Adrenal gland (tissue), 5 donors: Measurements from ENCODE around the gene DDRGK1.
"Not testable (repeated sequence)": the region's sequence is repeated elsewhere in the genome, so short reads cannot be mapped to it uniquely, and the experiment has no call there.

Source experiments
- CTCF ChIP-seq, 6 experiments: fragments of 450-650 bp in 4 of 6; fragments of 200-600 bp in 2 of 6; sonication (generic) in 1 of 6; IDR thresholded peaks; 1 replicate in 5 of 6; 2 replicates in 1 of 6; pipeline versions ENCODE4 v1.5.1 to v1.8.0; 2016 to 2021; ENCODE audit warnings: antibody characterized with exemption in 6 of 6, mild to moderate bottlenecking in 2 of 6, moderate library complexity in 1 of 6
- POLR2A ChIP-seq, 2 donors: fragments of 450-650 bp; IDR thresholded peaks; one replicate each; pipeline ENCODE4 v1.6.1; 2017; ENCODE audit warnings: antibody characterized with exemption in 2 of 2, mild to moderate bottlenecking in 2 of 2, moderate library complexity in 1 of 2
- donor health status: DM: no; HTN: no; CAD: no.

DNA sequence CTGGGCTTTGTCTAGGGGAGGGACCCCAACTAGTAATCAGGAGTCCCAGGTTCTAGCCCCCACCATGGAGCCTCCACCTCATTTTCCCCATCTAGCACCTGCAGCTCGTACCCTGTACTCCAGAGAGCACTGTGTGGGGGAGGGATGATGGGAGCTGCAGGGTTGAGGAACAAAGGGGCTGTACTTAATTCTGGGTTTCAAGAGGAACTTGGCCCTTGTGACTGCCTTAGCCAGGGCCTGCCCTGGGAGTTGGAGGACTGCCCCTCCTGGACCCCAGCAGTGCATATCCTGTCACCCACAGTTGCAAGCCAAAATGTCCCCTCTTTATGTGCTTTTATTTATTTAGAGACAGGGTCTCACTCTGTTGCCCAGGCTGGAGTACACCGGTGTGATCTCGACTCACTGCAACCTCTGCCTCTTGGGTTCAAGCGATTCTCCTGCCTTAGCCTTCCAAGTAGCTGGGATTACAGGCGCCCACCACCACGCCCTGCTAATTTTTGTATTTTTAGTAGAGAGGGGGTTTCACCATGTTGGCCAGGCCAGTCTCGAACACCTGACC is 11.0 kb upstream of the DDRGK1 start:
- TF ChIP-seq POLR2A, CTCF (IDR thresholded peaks at IDR 0.05): not testable (repeated sequence)
